OCI-LY7 (cell line): Measurements from ENCODE around the gene KCNN1. TPM values are rescaled to one million over a fixed set of nuclear protein-coding genes. Genes with fewer than 3 reads are reported as not detected.

ENCODE experiments used
- BruUV-seq: library from RNA; stranded (reverse); fragments of 400-500 nt; replicated peaks from 2 replicates; lab custom pipeline; 2021; lab: Mats Ljungman, UMichigan
- CTCF ChIA-PET: fragments of 300-600 bp; sonication (Branson Sonifier 250); formaldehyde crosslinking; loops from one replicate; lab custom pipeline; 2022; ENCODE audit warnings: antibody characterized with exemption; ENCODE audit not compliant: unreplicated experiment; lab: Charles Lee
- POLR2A ChIA-PET: fragments of 300-600 bp; sonication (Branson Sonifier 250); formaldehyde crosslinking; loops from one replicate; lab custom pipeline; 2022; ENCODE audit warnings: antibody characterized with exemption; lab: Charles Lee
- DNase-seq: peaks from one replicate; pipeline ENCODE4 v3.0.0-alpha.2; 2015; ENCODE audit warnings: low spot score
- H2AFZ ChIP-seq: fragments of 200-600 bp; sonication (generic), shearing (Covaris generic); 2 replicates; pipeline ENCODE4 v1.6.1; 2014; ENCODE audit warnings: mild to moderate bottlenecking, antibody characterized with exemption, low read length, moderate library complexity
- H3K27ac ChIP-seq: fragments of 200-600 bp; sonication (generic); 2 replicates; pipeline ENCODE4 v1.5.1; 2014; ENCODE audit warnings: mixed run types, low read depth, mild to moderate bottlenecking, moderate library complexity, low read length, inconsistent platforms; ENCODE audit not compliant: poor library complexity, severe bottlenecking
- H3K36me3 ChIP-seq: fragments of 200-600 bp; sonication (generic); 2 replicates; pipeline ENCODE4 v1.6.1; 2014; ENCODE audit warnings: mild to moderate bottlenecking, antibody characterized with exemption, low read length, moderate library complexity, mixed read lengths; ENCODE audit not compliant: insufficient read depth
- H3K4me1 ChIP-seq: fragments of 200-600 bp; sonication (generic); 2 replicates; pipeline ENCODE4 v1.5.1; 2014; ENCODE audit warnings: mild to moderate bottlenecking, low read length; ENCODE audit not compliant: insufficient read depth, poor library complexity, severe bottlenecking
- H3K4me2 ChIP-seq: fragments of 200-600 bp; sonication (generic); 2 replicates; pipeline ENCODE4 v1.6.1; 2014; ENCODE audit warnings: mild to moderate bottlenecking, low read length
- H3K4me3 ChIP-seq: fragments of 200-600 bp; sonication (generic); 2 replicates; pipeline ENCODE4 v1.5.1; 2014; ENCODE audit warnings: mild to moderate bottlenecking, low read depth, low read length; ENCODE audit not compliant: poor library complexity, severe bottlenecking
- H3K79me2 ChIP-seq: fragments of 200-600 bp; sonication (generic); 2 replicates; pipeline ENCODE4 v1.6.1; 2016; ENCODE audit warnings: low read depth, mild to moderate bottlenecking, low read length, moderate library complexity, mixed read lengths; ENCODE audit not compliant: insufficient read depth
- H3K9me2 ChIP-seq: fragments of 200-600 bp; sonication (generic); 2 replicates; pipeline ENCODE4 v1.6.1; 2016; ENCODE audit warnings: mild to moderate bottlenecking, low read length, mixed read lengths; ENCODE audit not compliant: insufficient read depth
- H3K9me3 ChIP-seq: fragments of 200-600 bp; sonication (generic); 2 replicates; pipeline ENCODE4 v1.6.1; 2014; ENCODE audit warnings: mild to moderate bottlenecking, mixed run types, low read length, mixed read lengths
- H4K20me1 ChIP-seq: fragments of 200-600 bp; sonication (generic); 2 replicates; pipeline ENCODE4 v1.6.1; 2014; ENCODE audit warnings: mild to moderate bottlenecking, antibody characterized with exemption, low read length, moderate library complexity, mixed read lengths; ENCODE audit not compliant: insufficient read depth
- EZH2phosphoT487 ChIP-seq: fragments of 200-600 bp; sonication (generic); IDR thresholded peaks from 2 replicates; pipeline ENCODE4 v1.6.1; 2018; ENCODE audit warnings: low read depth, borderline replicate concordance, mild to moderate bottlenecking, mixed run types, antibody characterized with exemption, low read length, moderate library complexity, mixed read lengths
- intact Hi-C: fragments of 100-400 bp; cut with micrococcal nuclease; formaldehyde crosslinking; loops from one replicate; pipeline ENCODE4 v1.10.0; 2022; ENCODE audit not compliant: unreplicated experiment
- total RNA-seq, 2 experiments: library from RNA; depleted of rRNA in 1 of 2; stranded (reverse); fragments of >200 nt in 1 of 2; shearing (Covaris generic) in 1 of 2; gene quantifications; 2 replicates each; pipeline ENCODE4 v1.2.3, GENCODE V29; 2014 to 2022
- TF ChIP-seq, protein P1 (sequence below): fragments of 200-600 bp; sonication (generic); conservative IDR thresholded peaks from 2 replicates; pipeline ENCODE4 v1.5.1; 2014; ENCODE audit warnings: mild to moderate bottlenecking, antibody characterized with exemption, low read length, moderate library complexity, mixed read lengths

KCNN1 gene
- total RNA-seq, 2 experiments from 2014 or later: 0.57 to 1.1 TPM

DNA sequence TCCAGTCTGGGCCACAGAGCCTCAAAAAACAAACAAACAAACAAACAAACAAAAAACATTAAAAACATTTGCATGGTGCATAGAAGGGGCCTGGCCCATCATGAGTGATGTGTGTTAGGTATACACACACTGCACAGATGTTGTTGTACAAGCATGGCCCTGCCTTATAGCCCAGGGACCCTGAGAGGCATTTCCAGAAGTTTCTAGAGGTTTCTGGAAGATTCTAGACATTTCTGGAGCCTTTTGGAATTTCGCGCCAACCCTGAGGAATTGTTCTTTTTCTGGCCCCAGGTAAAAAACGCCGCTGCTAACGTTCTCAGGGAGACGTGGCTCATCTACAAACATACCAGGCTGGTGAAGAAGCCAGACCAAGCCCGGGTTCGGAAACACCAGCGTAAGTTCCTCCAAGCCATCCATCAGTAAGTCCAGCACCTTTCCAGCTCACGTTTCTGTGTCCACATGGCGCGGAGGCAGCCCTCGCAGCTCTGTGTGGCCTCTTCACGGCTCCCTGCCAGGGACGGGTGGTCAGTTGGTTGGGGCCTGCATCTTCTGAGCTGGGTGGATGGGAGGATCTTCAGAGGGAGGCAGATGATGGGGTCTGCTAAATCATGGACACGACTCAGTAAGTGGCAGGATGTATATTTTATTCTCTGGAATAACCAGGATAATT is 22.7 kb downstream of the KCNN1 start:
- no peaks in the 10 kb centered on the region for H3K9me3 ChIP-seq
- H2AFZ ChIP-seq: no peak overlapping the region
- no peak for DNase-seq
- no peaks in the 10 kb centered on the region for H3K9me2 ChIP-seq
- H3K4me2 ChIP-seq: no peak overlapping the region
- TF ChIP-seq EZH2phosphoT487: no peak
- TF ChIP-seq, protein P1, sequence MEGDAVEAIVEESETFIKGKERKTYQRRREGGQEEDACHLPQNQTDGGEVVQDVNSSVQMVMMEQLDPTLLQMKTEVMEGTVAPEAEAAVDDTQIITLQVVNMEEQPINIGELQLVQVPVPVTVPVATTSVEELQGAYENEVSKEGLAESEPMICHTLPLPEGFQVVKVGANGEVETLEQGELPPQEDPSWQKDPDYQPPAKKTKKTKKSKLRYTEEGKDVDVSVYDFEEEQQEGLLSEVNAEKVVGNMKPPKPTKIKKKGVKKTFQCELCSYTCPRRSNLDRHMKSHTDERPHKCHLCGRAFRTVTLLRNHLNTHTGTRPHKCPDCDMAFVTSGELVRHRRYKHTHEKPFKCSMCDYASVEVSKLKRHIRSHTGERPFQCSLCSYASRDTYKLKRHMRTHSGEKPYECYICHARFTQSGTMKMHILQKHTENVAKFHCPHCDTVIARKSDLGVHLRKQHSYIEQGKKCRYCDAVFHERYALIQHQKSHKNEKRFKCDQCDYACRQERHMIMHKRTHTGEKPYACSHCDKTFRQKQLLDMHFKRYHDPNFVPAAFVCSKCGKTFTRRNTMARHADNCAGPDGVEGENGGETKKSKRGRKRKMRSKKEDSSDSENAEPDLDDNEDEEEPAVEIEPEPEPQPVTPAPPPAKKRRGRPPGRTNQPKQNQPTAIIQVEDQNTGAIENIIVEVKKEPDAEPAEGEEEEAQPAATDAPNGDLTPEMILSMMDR: no peak
- POLR2A ChIA-PET: interaction anchor here (0.6 kb wide), 1 partner anchor 653 kb away, joined by 4 read pairs; no protein-coding TSS in a partner anchor
- no peaks in the 10 kb centered on the region for H3K79me2 ChIP-seq
- H3K4me1 ChIP-seq: no peaks in the 10 kb centered on the region
- H3K36me3 ChIP-seq: no peaks in the 10 kb centered on the region
- no peak overlapping the region for H3K4me3 ChIP-seq
- CTCF ChIA-PET: no interaction called here
- no peaks in the 10 kb centered on the region for H4K20me1 ChIP-seq
- BruUV-seq: no TSS peak
- intact Hi-C loops: no loop called here
- H3K27ac ChIP-seq: no peak overlapping the region

DNA sequence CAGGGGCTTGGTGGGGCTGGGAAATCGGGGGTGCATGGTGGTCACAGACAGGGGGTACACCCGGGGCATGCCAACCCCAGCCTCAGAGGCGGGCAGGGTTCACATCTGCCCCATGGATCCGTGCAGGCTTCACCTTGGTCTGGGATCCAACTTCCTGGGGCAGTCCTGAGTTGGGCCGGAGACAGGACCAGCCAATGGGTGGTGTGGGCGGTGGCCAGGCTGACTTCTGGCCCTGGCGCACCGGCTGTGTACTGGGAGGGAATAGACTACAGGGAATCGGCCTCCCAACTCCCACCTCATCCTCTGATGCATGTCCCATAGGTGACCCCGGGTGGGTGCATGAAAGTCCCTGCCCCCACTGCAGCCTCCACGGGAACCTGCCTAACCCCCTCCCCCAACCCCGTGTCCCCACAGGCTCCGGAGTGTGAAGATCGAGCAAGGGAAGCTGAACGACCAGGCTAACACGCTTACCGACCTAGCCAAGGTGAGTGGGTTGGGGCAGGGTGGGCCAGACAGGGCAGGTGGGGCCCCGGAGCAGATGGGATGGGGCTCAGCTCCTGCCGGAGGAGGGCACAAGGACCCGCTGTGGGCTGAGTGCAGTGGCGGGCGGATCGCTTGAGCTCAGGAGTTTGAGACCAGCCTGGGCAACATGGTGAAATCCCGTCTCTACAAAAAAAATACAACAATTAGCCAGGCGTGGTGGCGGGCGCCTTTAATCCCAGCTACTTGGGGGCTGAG is 26.3 kb downstream of the KCNN1 start:
- BruUV-seq: no TSS peak
- no peak overlapping the region for H3K4me2 ChIP-seq
- intact Hi-C loops: no loop called here
- no peak overlapping the region for H2AFZ ChIP-seq
- H3K9me3 ChIP-seq: no peaks in the 10 kb centered on the region
- DNase-seq: no peak
- no peak overlapping the region for H3K27ac ChIP-seq
- TF ChIP-seq, protein P1: no peak
- TF ChIP-seq EZH2phosphoT487: no peak
- no peak overlapping the region for H3K4me3 ChIP-seq
- no peaks in the 10 kb centered on the region for H3K36me3 ChIP-seq
- H3K4me1 ChIP-seq: peaks cover 12% of the 10 kb centered on the region
- CTCF ChIA-PET: no interaction called here
- POLR2A ChIA-PET: interaction anchor here (0.6 kb wide), 1 partner anchor 35 kb away, joined by 3 read pairs; no protein-coding TSS in a partner anchor
- H4K20me1 ChIP-seq: no peaks in the 10 kb centered on the region
- no peaks in the 10 kb centered on the region for H3K79me2 ChIP-seq
- H3K9me2 ChIP-seq: no peaks in the 10 kb centered on the region
